ENCODE data around the gene PDX1. TPM values are rescaled to one million over a fixed set of nuclear protein-coding genes. Genes with fewer than 3 reads are reported as not detected.
A peak's percentile ranks its signal among the peaks of the same experiment; 100 is the strongest.

PDX1 gene
- total and polyA plus RNA-seq, 8 donors, result 8.0 to 26.1 (median 14.0) TPM

- peak within 1 kb of the TSS; percentile 31 to 60 (median 48) for H3K4me3 ChIP-seq
- DNase-seq (peak in 4 of 6 donors; percentile 35 to 66 (median 56)), ATAC-seq (peak; percentile 43 to 51 (median 46)), FAIRE-seq (no peak)
- TF ChIP-seq CTCF (IDR thresholded peaks at IDR 0.05), result no peak
- H3K27ac ChIP-seq, result peak within 1 kb of the TSS; percentile 7 to 68 (median 58)
- no peaks in the 10 kb centered on the region for H3K36me3 ChIP-seq
- no peaks in the 10 kb centered on the region for H3K4me1 ChIP-seq
- intact Hi-C loops (cut with DNase I), result no loop called here
- H3K9me3 ChIP-seq, result no peaks in the 10 kb centered on the region
- peaks cover 0 to 7% (median 0%) of the 10 kb centered on the region in 4 donors for H3K27me3 ChIP-seq
- 16 to 21% methylated on average over 23 to 34 of the region's 34 CpGs for whole genome bisulfite sequencing, 2 donors
Observed at GRCh38 chr13:27969082-27969865, 49.5 kb downstream of the PDX1 start, which contains the start of gene CDX2. Gene CDX2 (minus strand): TSS chr13:27969315. CDS start chr13:27969006, 309 bp downstream.

GRCh38 chr13:27969866-27970229, 50.0 kb downstream of the PDX1 start:
- H3K36me3 ChIP-seq, result no peaks in the 10 kb centered on the region
- peaks cover 0 to 7% (median 0%) of the 10 kb centered on the region in 4 donors for H3K27me3 ChIP-seq
- no peak overlapping the region for H3K27ac ChIP-seq
- intact Hi-C loops (cut with DNase I), result no loop called here
- ATAC-seq, result no peak
- H3K9me3 ChIP-seq, result no peaks in the 10 kb centered on the region
- no peak for DNase-seq
- WGBS, 2 donors, result 64 to 67% methylated on average over 7 of the region's 7 CpGs
- no peak for FAIRE-seq
- no peak overlapping the region for H3K4me3 ChIP-seq
- H3K4me1 ChIP-seq, result no peaks in the 10 kb centered on the region
- no peak for TF ChIP-seq CTCF (IDR thresholded peaks at IDR 0.05)

GRCh38 chr13:27970382-27971235, 50.8 kb downstream of the PDX1 start:
- Histone ChIP-seq H3K4me1 (no peaks in the 10 kb centered on the region), H3K36me3 (no peaks in the 10 kb centered on the region), H3K27me3 (peaks cover 0 to 7% (median 1%) of the 10 kb centered on the region in 4 donors), H3K27ac (no peak overlapping the region), H3K9me3 (no peaks in the 10 kb centered on the region), H3K4me3 (no peak overlapping the region)
- DNase-seq (peak in 1 of 6 donors; percentile 43), FAIRE-seq (no peak), ATAC-seq (no peak)
- TF ChIP-seq CTCF (IDR thresholded peaks at IDR 0.05), result no peak
- whole genome bisulfite sequencing, 2 donors, result 47 to 52% methylated on average over 53 of the region's 53 CpGs
- intact Hi-C loops (cut with DNase I), result no loop called here

- Histone ChIP-seq H3K9me3 (no peaks in the 10 kb centered on the region), H3K4me1 (no peaks in the 10 kb centered on the region), H3K27me3 (peaks cover 0 to 8% (median 2%) of the 10 kb centered on the region in 4 donors), H3K27ac (no peak overlapping the region), H3K4me3 (no peak overlapping the region), H3K36me3 (no peaks in the 10 kb centered on the region)
- WGBS, 2 donors, result 76 to 82% methylated on average over 13 of the region's 13 CpGs
- DNase-seq (no peak), ATAC-seq (no peak), FAIRE-seq (no peak)
- intact Hi-C loops (cut with DNase I), result no loop called here
- no peak for TF ChIP-seq CTCF (IDR thresholded peaks at IDR 0.05)
Observed at GRCh38 chr13:27971236-27971645, 51.4 kb downstream of the PDX1 start.
